Parathyroid adenoma (tissue), 2 donors: ENCODE measurements around the gene POLR1F.

Experiments
- H2AFZ ChIP-seq: fragments of 300-600 bp; sonication (generic); one replicate; pipeline ENCODE4 v1.7.0; 2017; ENCODE audit warnings: antibody characterized with exemption, mild to moderate bottlenecking
- H3K27ac ChIP-seq: fragments of 300-600 bp; sonication (generic); one replicate; pipeline ENCODE4 v1.7.0; 2017
- H3K27me3 ChIP-seq: fragments of 300-600 bp; sonication (generic); one replicate; pipeline ENCODE4 v1.7.0; 2017; ENCODE audit warnings: low read length; ENCODE audit not compliant: control insufficient read depth, insufficient read depth
- H3K36me3 ChIP-seq: fragments of 300-600 bp; sonication (generic); one replicate; pipeline ENCODE4 v1.7.0; 2017; ENCODE audit warnings: low read length; ENCODE audit not compliant: control insufficient read depth, insufficient read depth
- H3K4me1 ChIP-seq: fragments of 300-600 bp; sonication (generic); one replicate; pipeline ENCODE4 v1.7.0; 2017; ENCODE audit warnings: control low read depth
- H3K4me2 ChIP-seq: fragments of 300-600 bp; sonication (generic); one replicate; pipeline ENCODE4 v1.7.0; 2017; ENCODE audit warnings: low read length
- H3K4me3 ChIP-seq: fragments of 300-600 bp; sonication (generic); one replicate; pipeline ENCODE4 v1.7.0; 2017; ENCODE audit warnings: low read depth, low read length
- H3K79me2 ChIP-seq: fragments of 300-600 bp; sonication (generic); one replicate; pipeline ENCODE4 v1.7.0; 2017; ENCODE audit warnings: control low read depth
- H3K9ac ChIP-seq: fragments of 300-600 bp; sonication (generic); one replicate; pipeline ENCODE4 v1.7.0; 2017; ENCODE audit warnings: mild to moderate bottlenecking
- H3K9me3 ChIP-seq: fragments of 300-600 bp; sonication (generic); one replicate; pipeline ENCODE4 v1.7.0; 2017; ENCODE audit warnings: low read length; ENCODE audit not compliant: control insufficient read depth
- CTCF ChIP-seq: fragments of 300-600 bp; sonication (generic); IDR thresholded peaks from one replicate; pipeline ENCODE4 v1.7.0; 2017; ENCODE audit warnings: antibody characterized with exemption, mild to moderate bottlenecking
- donor health status: primary hyperparathyroidism.

The POLR1F gene

GRCh38 chr7:19747740-19748339 lies 39.0 kb upstream of the POLR1F start:
- Histone ChIP-seq H3K9ac (no peak overlapping the region), H3K27me3 (no peaks in the 10 kb centered on the region), H3K36me3 (no peaks in the 10 kb centered on the region), H3K4me1 (no peaks in the 10 kb centered on the region), H2AFZ (no peak overlapping the region), H3K9me3 (no peaks in the 10 kb centered on the region), H3K4me3 (no peak overlapping the region), H3K27ac (no peak overlapping the region), H3K79me2 (no peaks in the 10 kb centered on the region), H3K4me2 (no peak overlapping the region)
- TF ChIP-seq CTCF, result peak; percentile 44

GRCh38 chr7:19744075-19744474 lies 35.2 kb upstream of the POLR1F start:
- Histone ChIP-seq H3K27me3 (no peaks in the 10 kb centered on the region), H3K79me2 (no peaks in the 10 kb centered on the region), H3K4me1 (no peaks in the 10 kb centered on the region), H3K4me2 (no peak overlapping the region), H3K9ac (no peak overlapping the region), H3K4me3 (no peak overlapping the region), H2AFZ (no peak overlapping the region), H3K27ac (no peak overlapping the region), H3K9me3 (no peaks in the 10 kb centered on the region), H3K36me3 (no peaks in the 10 kb centered on the region)
- TF ChIP-seq CTCF, result no peak

GRCh38 chr7:19728716-19729115 lies 19.9 kb upstream of the POLR1F start:
- Histone ChIP-seq H3K36me3 (no peaks in the 10 kb centered on the region), H3K79me2 (no peaks in the 10 kb centered on the region), H3K27me3 (no peaks in the 10 kb centered on the region), H3K9ac (no peak overlapping the region), H3K9me3 (no peaks in the 10 kb centered on the region), H3K27ac (no peak overlapping the region), H2AFZ (no peak overlapping the region), H3K4me1 (no peaks in the 10 kb centered on the region), H3K4me3 (no peak overlapping the region), H3K4me2 (no peak overlapping the region)
- TF ChIP-seq CTCF, result no peak

DNA sequence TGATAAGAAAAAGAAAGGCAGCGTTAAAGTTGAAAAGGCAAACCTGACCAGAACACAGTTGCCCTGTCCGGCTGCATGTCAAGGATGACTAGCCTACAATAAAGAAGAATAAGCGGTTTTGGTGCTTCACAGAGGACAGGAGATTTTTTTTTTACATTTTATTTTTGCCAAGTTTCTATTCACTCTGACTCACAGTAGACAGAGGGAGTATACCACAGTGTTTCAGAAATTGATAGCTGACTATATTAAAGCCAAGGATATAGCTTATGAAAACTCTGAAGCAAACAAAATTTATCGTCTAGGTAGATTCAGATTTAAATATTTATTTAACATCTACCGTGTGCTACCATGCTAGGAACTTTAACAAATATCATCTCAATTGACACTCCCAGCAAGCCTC lies 16.9 kb upstream of the POLR1F start:
- Histone ChIP-seq H3K27me3 (no peaks in the 10 kb centered on the region), H3K9ac (no peak overlapping the region), H3K4me2 (no peak overlapping the region), H3K4me1 (no peaks in the 10 kb centered on the region), H3K79me2 (no peaks in the 10 kb centered on the region), H2AFZ (no peak overlapping the region), H3K4me3 (no peak overlapping the region), H3K36me3 (no peaks in the 10 kb centered on the region), H3K27ac (no peak overlapping the region), H3K9me3 (no peaks in the 10 kb centered on the region)
- TF ChIP-seq CTCF, result no peak

DNA sequence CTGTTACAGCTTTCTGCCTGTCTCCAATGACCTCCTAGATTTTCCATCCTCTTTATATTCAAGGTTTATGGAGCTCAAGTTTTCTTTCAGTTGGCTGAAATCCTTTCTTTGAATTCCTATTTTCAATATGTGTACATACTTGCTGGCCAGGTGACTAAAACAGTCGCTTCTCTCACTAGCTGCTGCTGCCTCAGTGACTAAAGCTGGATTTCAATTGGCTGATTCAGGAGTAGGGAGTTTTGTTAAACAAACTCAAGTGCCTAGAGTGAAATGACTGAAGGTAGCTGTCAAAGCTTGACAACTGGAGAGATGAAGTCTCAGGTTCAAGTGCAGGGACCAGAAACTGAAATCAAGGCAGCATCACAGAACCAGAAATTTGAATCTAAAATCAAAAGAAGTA lies 6.7 kb upstream of the POLR1F start:
- Histone ChIP-seq H3K4me3 (no peak overlapping the region), H3K27me3 (no peaks in the 10 kb centered on the region), H3K36me3 (no peaks in the 10 kb centered on the region), H3K4me1 (no peaks in the 10 kb centered on the region), H3K9me3 (no peaks in the 10 kb centered on the region), H3K27ac (no peak overlapping the region), H3K4me2 (no peak overlapping the region), H3K9ac (no peak overlapping the region), H3K79me2 (no peaks in the 10 kb centered on the region), H2AFZ (no peak overlapping the region)
- TF ChIP-seq CTCF, result no peak
